Coronary artery (tissue), 2 donors: Measurements from ENCODE around the gene ADGRD1.

Experiments
- DNase-seq: peaks from one replicate; pipeline ENCODE4 v3.0.0-alpha.2; 2017; ENCODE audit warnings: low spot score
- H3K27ac ChIP-seq, 2 donors: fragments of 200-600 bp; sonication (generic); one replicate each; pipeline ENCODE4 v1.5.1; 2016 to 2019
- H3K4me3 ChIP-seq: fragments of 200-600 bp; sonication (generic); 2 replicates; pipeline ENCODE4 v1.5.1; 2016; ENCODE audit warnings: mild to moderate bottlenecking, moderate library complexity
- CTCF ChIP-seq: fragments of 200-600 bp; sonication (generic); IDR thresholded peaks from one replicate; pipeline ENCODE4 v1.5.1; 2019; ENCODE audit warnings: antibody characterized with exemption

ADGRD1 gene

DNA sequence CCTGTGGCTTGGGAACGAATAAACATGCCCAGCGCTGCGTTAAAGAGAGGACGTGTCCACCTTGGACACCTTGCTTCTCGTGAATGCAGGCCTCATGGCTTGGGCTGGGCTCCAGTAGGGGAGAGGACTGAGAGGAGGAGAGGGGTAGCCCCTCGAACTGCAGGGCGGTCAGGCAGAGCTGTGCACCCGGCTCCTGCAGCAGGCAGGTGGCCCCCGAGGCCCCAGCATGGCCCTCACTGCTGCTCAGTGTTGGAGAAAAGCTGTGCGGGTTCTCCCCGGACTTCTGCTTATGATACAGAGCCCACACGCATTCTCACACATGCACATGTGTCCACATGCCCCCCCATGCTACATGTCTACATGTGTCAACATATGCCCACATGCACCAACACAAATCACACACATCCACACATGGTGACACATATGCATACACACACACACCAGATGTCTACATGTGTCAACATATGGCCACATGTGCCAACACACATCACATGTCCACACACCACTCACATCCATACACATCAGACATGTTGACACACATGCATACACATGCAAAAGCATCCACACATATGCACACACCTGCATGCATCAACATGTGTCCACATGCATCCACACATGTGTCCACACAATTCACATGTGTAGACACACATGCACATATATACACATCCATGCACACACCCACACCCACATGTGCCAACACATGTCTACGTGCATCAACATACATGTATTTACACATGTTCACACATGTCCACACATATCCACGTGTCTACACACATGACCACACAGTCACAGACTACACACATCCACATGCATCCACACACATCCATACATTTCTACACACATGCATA is 3.0 kb downstream of the ADGRD1 start:
- no peak for DNase-seq
- TF ChIP-seq CTCF, result no peak
- Histone ChIP-seq H3K4me3 (peak overlapping the region; percentile 64), H3K27ac (no peak overlapping the region)

GRCh38 chr12:130957304-130957621 is 3.6 kb downstream of the ADGRD1 start:
- DNase-seq, result no peak
- no peak overlapping the region for H3K4me3 ChIP-seq
- no peak for TF ChIP-seq CTCF
- no peak overlapping the region for H3K27ac ChIP-seq

DNA sequence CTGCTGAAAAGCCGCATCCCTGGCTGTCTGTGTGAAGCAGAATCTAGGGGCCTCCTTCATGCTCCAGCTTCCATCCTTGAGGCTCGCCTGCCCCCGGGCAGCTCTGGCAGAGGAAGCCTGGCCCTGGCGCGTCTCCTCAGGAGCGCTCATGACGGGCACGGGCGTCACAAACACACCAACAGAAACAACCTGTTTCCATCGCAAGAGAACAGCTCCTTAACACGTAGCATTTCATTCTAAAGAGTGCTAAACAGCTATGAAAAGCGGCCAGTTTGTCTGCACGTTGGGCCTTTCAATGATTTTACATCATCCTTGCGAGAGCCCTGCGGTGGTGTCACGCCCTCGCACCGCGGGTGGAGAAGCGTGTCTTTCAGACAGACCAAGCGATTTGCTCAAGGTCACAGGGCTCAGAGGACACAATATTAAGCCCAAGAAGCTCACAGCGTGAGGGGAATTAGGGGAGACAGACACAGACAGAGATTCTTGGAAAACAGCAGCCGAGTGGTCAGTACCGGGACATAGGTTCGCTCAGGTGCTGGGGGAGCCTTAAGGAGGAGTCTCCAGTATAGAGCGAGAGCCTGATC is 4.9 kb downstream of the ADGRD1 start:
- no peak for DNase-seq
- H3K27ac ChIP-seq, result no peak overlapping the region
- no peak for TF ChIP-seq CTCF
- no peak overlapping the region for H3K4me3 ChIP-seq

DNA sequence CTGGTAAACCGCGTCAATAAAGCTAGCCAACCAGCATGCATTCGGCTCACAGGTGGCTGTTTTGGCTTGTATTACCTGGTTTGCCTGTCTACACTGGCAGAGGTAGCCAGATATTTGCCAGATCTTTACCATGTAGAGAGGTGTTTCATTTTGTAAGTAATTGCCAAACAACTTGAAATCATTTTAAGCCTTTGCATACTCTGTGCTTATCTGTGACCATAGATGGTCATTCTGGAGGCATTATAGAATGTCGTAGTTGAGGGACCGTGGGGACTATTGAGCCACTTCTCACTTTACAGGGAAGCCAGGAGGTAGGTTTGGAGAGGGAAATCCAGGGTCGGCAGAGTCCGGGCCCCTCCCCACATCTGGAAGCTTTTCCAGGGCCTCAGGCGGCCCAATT is 5.9 kb downstream of the ADGRD1 start:
- Histone ChIP-seq H3K4me3 (no peak overlapping the region), H3K27ac (no peak overlapping the region)
- no peak for DNase-seq
- TF ChIP-seq CTCF, result no peak

GRCh38 chr12:130960058-130960457 is 6.4 kb downstream of the ADGRD1 start:
- DNase-seq, result no peak
- no peak overlapping the region for H3K27ac ChIP-seq
- TF ChIP-seq CTCF, result no peak

DNA sequence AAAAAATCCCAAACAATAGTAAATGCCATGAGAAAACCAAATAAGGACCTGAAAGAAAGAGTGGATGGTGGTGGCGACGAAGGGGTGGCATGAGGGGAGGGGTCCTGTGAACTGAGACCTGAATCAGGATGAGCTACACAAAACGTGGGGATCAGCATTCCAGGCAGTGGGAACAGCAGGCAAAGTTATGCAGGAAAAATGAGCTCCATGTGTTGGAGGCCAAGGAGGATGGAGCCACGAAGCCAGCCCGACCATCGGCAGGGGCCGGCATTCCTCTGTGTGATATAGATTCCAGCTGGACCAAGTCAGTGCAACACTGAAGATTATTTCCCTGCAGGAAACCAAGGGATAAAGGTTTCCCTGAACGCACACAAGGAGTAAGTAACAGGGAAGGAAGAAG is 7.1 kb downstream of the ADGRD1 start:
- H3K4me3 ChIP-seq, result no peak overlapping the region
- H3K27ac ChIP-seq, result no peak overlapping the region
- TF ChIP-seq CTCF, result no peak
- no peak for DNase-seq

More at GRCh38 chr12:130960058-130960457, 6.4 kb downstream of the ADGRD1 start:
- H3K4me3 ChIP-seq, result no peak overlapping the region

GRCh38 chr12:130961921-130962451 is 8.3 kb downstream of the ADGRD1 start:
- no peak for TF ChIP-seq CTCF
- H3K27ac ChIP-seq, result no peak overlapping the region
- DNase-seq, result no peak
- H3K4me3 ChIP-seq, result no peak overlapping the region
